HL-60 (cell line): Measurements from ENCODE around the gene COL25A1.

ENCODE experiments used
- DNase-seq, 2 experiments: peaks; one replicate each; pipeline ENCODE4 v3.0.0-alpha.2; 2010 to 2020; ENCODE audit warnings: low read depth in 1 of 2, low spot score in 1 of 2
- H3K27ac ChIP-seq: fragments of 250-450 bp; sonication (Bioruptor Pico); replicated peaks from 2 replicates; pipeline ENCODE4 v1.5.1; 2020; ENCODE audit warnings: mild to moderate bottlenecking, moderate library complexity
- H3K27me3 ChIP-seq: fragments of 250-450 bp; sonication (Bioruptor Pico); 2 replicates; pipeline ENCODE4 v1.5.1; 2021; ENCODE audit warnings: mild to moderate bottlenecking, moderate library complexity; ENCODE audit not compliant: insufficient read depth, poor library complexity, severe bottlenecking
- H3K4me3 ChIP-seq: replicated peaks from 2 replicates; pipeline ENCODE4 v1.5.1; 2011; ENCODE audit warnings: mild to moderate bottlenecking, control low read depth, low read length; ENCODE audit not compliant: insufficient read depth
- CTCF ChIP-seq: IDR thresholded peaks from one replicate; pipeline ENCODE4 v1.5.1; 2011; ENCODE audit warnings: low read length, control low read depth, inconsistent platforms; ENCODE audit not compliant: insufficient read depth
- GABPA ChIP-seq: IDR thresholded peaks from 2 replicates; pipeline ENCODE4 v1.6.1; 2012; ENCODE audit warnings: low read depth
- POLR2AphosphoS5 ChIP-seq: IDR thresholded peaks from 2 replicates; pipeline ENCODE4 v1.6.1; 2012; ENCODE audit warnings: low read depth
- REST ChIP-seq: IDR thresholded peaks from 2 replicates; pipeline ENCODE4 v1.6.1; 2012; ENCODE audit warnings: low read depth; ENCODE audit not compliant: insufficient replicate concordance
- SPI1 ChIP-seq: IDR thresholded peaks from 2 replicates; pipeline ENCODE4 v1.6.1; 2012; ENCODE audit warnings: low read depth, mild to moderate bottlenecking, borderline replicate concordance

COL25A1 gene

GRCh38 chr4:109010521-109010920 lies 291.9 kb downstream of the COL25A1 start:
- no peak for DNase-seq
- Histone ChIP-seq H3K27me3 (no peaks in the 10 kb centered on the region), H3K27ac (no peak overlapping the region), H3K4me3 (no peak overlapping the region)
- TF ChIP-seq GABPA (no peak), POLR2AphosphoS5 (no peak)

GRCh38 chr4:109009909-109010308 lies 292.5 kb downstream of the COL25A1 start:
- no peak for DNase-seq
- no peaks in the 10 kb centered on the region for H3K27me3 ChIP-seq
- H3K4me3 ChIP-seq = no peak overlapping the region
- no peak for TF ChIP-seq SPI1
- TF ChIP-seq POLR2AphosphoS5 = no peak
- TF ChIP-seq REST = no peak
- no peak for TF ChIP-seq CTCF
- no peak for TF ChIP-seq GABPA
- no peak overlapping the region for H3K27ac ChIP-seq

GRCh38 chr4:109007976-109008375 lies 294.5 kb downstream of the COL25A1 start:
- Histone ChIP-seq H3K27ac (no peak overlapping the region), H3K4me3 (no peak overlapping the region), H3K27me3 (no peaks in the 10 kb centered on the region)
- TF ChIP-seq CTCF = no peak
- TF ChIP-seq POLR2AphosphoS5 = no peak
- TF ChIP-seq GABPA = no peak
- DNase-seq = no peak

- H3K27me3 ChIP-seq = no peaks in the 10 kb centered on the region
- H3K4me3 ChIP-seq = no peak overlapping the region
- no peak for DNase-seq
- TF ChIP-seq GABPA = no peak
- TF ChIP-seq POLR2AphosphoS5 = no peak
- no peak for TF ChIP-seq REST
- no peak for TF ChIP-seq CTCF
- no peak for TF ChIP-seq SPI1
- H3K27ac ChIP-seq = no peak overlapping the region
These were observed 296.9 kb downstream of the COL25A1 start for GRCh38 chr4:109005523-109005922.
